ENCODE results near the gene TMEM109.

The TMEM109 gene

GRCh38 chr11:60910711-60911380 is 3.1 kb upstream of the TMEM109 start:
- no peak for DNase-seq

GRCh38 chr11:60912223-60912850 is 1.6 kb upstream of the TMEM109 start:
- no peak for DNase-seq

DNA sequence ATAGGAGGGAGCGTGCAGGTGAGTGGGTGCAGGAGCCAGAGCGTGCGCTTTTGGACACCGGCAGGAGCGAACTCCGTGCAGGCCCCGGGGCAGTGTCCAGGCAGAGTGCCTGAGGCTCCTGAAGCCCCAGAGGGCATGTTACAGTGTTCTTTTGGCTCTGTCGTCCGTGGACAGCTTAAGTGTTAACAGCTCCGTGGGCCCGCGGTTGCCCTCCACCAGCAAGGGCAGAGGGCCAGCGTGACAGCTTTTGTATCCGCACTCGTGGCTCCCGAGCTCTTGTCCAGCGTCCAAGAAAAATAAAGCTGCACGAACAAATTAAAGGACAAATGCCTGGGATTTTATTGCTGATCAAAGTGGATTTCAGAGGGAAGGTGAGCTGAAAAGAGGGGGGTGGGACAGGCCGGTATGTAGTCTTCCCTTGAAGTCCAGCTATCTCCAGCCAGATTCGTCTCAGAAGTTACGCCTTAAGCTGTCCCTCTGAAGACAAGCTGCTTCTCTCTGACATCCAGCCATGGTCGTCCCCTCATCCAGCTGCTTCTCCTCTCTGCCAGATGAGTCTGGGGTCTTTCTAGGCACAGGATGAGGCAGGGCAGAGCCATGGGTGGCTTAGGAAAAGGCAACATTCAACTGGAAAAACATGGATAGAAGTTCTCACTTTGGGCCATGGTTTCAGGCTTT is 968 bp upstream of the TMEM109 start:
- no peak for DNase-seq

DNA sequence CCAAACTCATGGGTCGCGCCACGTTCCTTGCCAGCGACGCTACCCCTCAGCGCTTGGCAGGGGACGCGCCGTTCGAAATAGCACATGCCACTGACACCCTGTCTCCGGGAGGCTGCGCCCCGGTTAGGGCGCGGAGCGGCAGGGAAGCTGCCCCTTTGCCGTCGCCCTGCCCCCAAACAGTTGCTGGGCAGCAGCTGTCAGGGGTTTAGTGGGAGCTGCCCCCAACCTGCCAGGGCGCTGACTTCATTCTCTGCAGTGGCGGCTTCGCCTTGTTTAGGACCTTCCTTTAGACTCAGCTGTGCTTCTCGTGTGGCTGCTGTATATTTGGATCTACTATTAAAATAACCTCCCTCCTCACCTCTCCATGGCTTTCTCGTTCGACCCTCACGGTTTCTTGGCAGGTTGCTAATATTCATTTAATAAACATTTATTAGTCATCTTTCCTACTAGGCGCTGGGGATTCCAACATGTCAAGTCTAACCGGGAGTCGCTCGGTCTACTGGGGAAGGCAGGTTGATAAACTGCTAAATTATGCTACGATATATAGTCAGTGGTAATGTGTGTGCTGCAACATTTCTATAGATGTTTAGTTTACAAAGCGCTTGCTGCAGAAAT is 782 bp downstream of the TMEM109 start:
- DNase-seq, result peak; percentile 40

DNA sequence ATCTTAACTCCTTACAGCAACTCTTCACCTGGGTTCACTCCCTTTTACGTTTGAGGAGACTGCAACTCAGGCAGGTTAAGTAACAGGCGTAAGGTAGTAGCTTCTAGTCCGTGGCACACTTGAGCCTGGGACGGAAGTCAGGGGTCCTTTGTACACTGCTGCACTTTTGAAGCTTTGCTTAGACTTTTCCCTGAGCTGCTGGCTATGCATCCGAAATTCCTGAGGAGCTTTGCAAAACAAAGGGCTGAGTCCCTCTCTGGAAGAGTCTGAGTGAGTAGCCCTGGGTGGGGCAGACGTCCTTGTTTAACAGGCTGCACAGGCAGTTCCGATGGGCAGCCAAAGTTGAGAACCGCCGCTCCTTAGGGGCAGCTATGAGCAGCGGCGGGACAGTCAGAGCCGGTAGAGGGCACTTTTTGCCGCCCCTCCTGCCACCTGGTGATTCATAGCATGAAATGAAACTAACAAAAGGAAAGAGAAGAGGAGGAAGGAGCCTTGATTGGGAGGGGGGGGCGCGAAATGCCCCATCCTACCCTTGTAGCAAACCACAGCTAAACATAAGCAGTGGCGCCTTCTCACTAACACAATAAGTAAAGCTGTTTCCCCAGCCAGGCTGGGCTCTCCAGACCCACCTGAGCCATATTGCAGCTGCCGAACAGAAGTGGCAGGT is 1.4 kb downstream of the TMEM109 start:
- DNase-seq, result peak; percentile 70

- no peak for DNase-seq
These were observed 2.8 kb downstream of the TMEM109 start for GRCh38 chr11:60916669-60917206.

DNA sequence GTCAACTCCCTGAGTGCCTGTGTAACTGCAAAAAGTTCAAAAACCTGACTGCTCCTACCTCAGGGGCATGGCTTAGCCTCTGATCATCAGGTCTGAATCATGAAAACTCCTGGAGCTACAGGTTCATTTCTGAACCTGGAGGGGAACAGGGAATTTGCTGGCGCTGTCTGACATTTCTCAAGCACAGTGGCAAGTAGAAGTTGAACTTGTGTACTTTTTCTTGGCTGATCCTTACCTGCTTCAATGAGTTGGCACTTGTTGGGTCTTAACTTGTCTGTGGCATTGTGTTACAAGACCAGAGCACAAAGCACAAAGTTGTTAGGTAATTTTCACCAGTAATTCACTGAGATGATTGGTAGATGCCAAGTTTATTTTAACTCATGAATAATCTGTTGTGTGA is 3.3 kb downstream of the TMEM109 start:
- no peak for DNase-seq

DNA sequence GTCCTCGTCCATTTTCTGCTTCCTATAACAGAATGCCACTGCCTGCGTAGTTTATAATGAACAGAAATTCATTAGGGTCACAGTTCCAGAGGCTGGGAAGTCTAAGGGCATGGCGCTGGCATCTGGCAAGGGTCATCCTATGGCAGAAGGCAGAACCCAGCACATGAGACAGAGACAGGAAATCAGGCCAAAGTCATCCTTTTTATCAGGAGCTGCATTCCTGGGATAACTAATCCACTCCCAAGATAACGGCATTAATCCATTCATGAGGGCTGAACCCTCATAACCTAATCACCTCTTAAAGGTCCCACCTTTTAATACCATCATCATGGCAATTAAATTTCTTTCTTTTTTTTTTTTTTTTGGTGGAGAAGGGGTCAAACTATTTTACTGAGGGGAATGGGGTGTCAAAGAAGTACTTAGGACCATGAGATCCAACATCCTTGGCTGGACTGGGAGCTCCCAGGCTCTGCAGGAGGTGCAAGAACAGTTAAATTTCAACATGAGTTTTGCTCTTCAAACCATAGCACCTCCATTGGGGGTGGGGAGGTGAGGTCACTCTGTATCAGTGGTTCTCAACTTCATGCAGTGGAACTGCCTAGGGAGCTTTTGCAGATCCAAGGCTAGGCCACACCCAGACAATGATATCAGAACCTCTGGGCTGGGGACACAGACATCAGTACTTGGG is 4.4 kb downstream of the TMEM109 start:
- no peak for DNase-seq

GRCh38 chr11:60918939-60919265 is 4.9 kb downstream of the TMEM109 start:
- no peak for DNase-seq

- no peak for DNase-seq
These were observed 5.4 kb downstream of the TMEM109 start for GRCh38 chr11:60919320-60919719.

DNA sequence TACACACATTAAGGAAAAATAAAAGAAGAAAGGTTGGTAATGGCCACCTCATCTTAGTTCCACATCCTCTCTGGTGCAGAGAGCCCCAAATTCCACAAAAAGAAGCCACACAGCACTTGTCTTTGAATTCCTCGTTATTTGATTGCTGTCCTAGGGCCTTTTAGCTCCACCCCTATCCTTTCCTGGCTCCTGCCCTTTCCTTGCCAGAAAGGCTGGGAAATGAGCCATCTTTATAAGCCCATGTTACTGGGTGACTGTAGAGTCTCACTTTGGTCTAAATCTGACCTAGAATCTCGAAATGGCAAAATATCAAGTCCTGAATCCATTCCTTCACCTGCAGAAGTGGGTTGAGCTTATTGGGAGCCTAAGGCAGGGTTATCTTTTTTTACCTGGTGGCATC is 6.0 kb downstream of the TMEM109 start:
- DNase-seq, result no peak

DNA sequence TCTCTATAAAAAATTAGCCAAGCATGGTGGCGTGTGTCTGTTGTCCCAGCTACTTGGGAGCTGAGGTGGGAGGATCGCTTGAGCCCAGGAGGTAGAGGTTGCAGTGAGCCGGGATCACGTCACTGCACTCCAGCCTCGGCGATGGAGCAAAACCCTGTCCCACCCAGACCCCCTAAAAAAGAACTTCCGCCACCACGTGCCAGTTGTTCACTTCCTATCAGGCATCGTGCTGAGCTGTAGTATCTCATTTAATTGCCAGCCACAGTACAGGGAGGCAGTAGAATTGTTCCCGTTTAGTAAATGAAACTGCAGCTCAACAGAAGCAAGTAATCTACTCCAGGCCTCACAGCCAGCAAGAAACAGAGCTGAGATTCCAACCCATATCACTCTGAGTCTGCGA is 7.3 kb downstream of the TMEM109 start:
- no peak for DNase-seq

- no peak for DNase-seq
These were observed 7.9 kb downstream of the TMEM109 start for GRCh38 chr11:60921777-60922335.

GRCh38 chr11:60922906-60923305 is 8.9 kb downstream of the TMEM109 start:
- no peak for DNase-seq

DNA sequence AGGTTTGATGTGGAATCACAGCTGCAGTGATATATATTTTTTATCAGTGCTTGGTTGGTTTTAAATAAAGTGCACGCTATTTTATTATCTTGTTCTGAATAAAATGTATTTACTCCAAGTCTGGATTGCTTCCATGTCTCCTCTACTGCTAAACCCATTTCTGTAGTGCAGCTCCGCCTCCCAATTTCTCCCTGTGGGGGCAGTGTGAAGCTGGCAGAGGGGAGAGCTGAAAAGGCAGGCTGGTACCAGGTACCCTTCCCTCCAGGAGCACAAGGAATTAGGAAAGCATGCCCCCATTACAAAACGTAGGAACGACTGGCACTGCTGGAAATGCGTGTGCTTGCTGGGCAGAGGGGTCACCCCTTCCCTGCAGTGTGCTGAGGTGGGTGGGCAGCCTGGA is 9.4 kb downstream of the TMEM109 start:
- DNase-seq, result no peak

- DNase-seq, result no peak
These were observed 9.8 kb downstream of the TMEM109 start for GRCh38 chr11:60923800-60924109.

- DNase-seq, result no peak
These were observed 10.3 kb downstream of the TMEM109 start, which contains the start of gene TMEM132A for GRCh38 chr11:60924110-60924905. Gene TMEM132A (plus strand): TSS chr11:60924460. CDS start chr11:60924634, 174 bp downstream.

DNA sequence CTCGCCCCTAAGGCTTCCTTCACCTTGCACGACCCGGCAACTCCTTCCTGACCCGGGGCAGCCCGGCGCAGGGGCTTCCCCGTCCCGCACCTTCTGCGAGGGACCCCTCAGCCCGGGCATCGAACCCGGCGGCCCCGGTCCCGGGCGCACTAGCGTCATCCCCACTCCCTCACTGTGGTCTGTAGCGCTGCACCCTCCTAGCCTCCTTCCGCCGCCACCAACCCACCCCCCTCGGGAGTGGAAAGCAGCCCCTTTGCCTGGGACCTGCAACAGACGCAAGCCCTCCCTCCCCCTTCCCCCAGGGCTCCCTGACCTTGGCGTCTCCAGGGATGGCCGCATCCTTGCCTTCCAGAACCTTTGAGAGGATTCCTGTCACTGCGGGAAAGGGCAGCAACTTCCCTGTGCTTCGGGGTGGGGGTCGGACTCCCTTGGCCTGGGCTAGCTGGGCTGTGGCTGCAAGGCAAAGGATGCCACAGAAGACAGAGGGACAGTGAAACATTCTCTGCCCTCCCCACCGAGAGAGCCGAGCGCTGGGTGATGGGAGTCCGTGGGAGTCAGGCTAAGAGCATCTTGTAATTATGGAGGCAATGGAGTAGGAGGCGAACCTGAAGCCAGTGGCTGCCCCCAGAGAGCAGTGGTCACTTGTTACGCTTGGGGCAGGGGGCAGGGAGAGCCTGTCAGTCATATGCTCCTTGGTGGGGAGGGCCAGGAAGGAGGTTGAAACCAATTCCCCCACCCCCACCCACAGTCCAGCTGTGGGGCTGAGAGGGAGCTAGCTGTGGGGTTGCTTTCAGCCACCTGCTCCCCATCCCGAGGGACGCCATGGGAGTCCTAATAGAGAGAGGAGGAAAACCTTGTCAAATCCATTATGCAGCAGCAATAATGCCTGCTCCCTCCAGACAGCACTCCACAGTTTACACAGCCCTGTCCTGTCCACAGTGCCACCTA is 11.2 kb downstream of the TMEM109 start:
- no peak for DNase-seq

DNA sequence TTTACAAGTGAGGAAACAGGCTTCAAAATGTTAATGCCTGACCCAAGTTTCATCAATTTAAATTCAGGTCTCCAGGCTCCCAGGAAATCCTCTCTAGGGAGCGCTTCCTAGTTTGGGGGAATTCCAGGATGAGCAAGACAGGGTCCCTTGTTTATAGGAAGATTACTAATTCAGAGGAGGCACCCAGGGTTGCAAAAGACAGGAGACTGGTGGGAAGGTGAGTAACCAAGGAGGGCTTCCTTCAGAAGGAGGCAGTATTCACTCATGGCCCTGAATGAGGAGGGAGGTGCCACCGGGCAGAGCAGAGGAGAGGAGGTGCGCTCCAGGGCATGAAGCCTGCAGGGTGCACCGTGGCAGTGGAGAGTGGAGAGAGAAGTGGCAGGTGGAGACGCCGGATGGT is 11.9 kb downstream of the TMEM109 start:
- DNase-seq, result no peak

GRCh38 chr11:60926500-60926899 is 12.5 kb downstream of the TMEM109 start:
- no peak for DNase-seq
